ENCODE results near the gene SPPL3. TPM values are rescaled to one million over a fixed set of nuclear protein-coding genes. Genes with fewer than 3 reads are reported as not detected.

SPPL3 gene
- total RNA-seq, 4 donors from 2014 or later: 25.7 to 37.5 (median 34.7) TPM

GRCh38 chr12:120939523-120939922 is 35.4 kb upstream of the SPPL3 start:
- H3K27me3 ChIP-seq: no peaks in the 10 kb centered on the region
- no peaks in the 10 kb centered on the region for H3K36me3 ChIP-seq
- DNase-seq: no peak
- TF ChIP-seq POLR2A (IDR thresholded peaks at IDR 0.05): no peak
- no peak for TF ChIP-seq CTCF (IDR thresholded peaks at IDR 0.05)
- intact Hi-C loops (cut with DNase I): no loop called here
- H3K9me3 ChIP-seq: no peaks in the 10 kb centered on the region
- 44 to 51% methylated on average over 3 of the region's 3 CpGs for WGBS, 2 donors
- no peak overlapping the region for H3K27ac ChIP-seq
- H3K4me1 ChIP-seq: no peaks in the 10 kb centered on the region
- H3K4me3 ChIP-seq (replicated peaks in 1 of 3): no peak overlapping the region

GRCh38 chr12:120938496-120938895 is 34.3 kb upstream of the SPPL3 start:
- no peak overlapping the region for H3K4me3 ChIP-seq (replicated peaks in 1 of 3)
- H3K9me3 ChIP-seq: no peaks in the 10 kb centered on the region
- intact Hi-C loops (cut with DNase I): no loop called here
- no peak overlapping the region for H3K27ac ChIP-seq
- WGBS, 2 donors: 83 to 92% methylated on average over 3 of the region's 3 CpGs
- H3K4me1 ChIP-seq: no peaks in the 10 kb centered on the region
- TF ChIP-seq CTCF (IDR thresholded peaks at IDR 0.05) (no peak), POLR2A (IDR thresholded peaks at IDR 0.05) (no peak)
- no peaks in the 10 kb centered on the region for H3K27me3 ChIP-seq
- DNase-seq: no peak
- H3K36me3 ChIP-seq: no peaks in the 10 kb centered on the region

DNA sequence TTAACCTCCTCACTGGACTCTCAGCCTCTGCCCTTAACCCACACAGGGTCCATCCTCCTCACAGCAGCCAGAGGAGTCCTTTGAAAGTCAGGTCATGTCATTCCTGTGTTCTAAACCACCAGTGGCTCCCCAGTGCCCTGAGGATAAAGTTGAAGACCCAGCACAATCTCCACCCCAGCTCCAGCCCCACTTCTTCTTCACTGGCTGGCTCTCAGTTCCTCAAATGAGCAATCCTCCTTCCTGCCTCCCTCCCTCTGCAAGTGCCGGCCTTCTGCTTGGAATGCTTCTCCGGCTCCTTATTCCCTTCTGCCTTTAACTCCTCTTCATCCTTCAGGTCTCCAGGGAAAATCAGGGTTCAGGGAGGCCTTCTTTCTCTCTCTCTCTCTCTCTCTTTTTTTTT is 32.0 kb upstream of the SPPL3 start:
- WGBS, 2 donors: 56 to 58% methylated on average over 2 of the region's 2 CpGs
- TF ChIP-seq POLR2A (IDR thresholded peaks at IDR 0.05) (no peak), CTCF (IDR thresholded peaks at IDR 0.05) (no peak)
- no peak overlapping the region for H3K4me3 ChIP-seq (replicated peaks in 1 of 3)
- H3K27ac ChIP-seq: no peak overlapping the region
- H3K27me3 ChIP-seq: no peaks in the 10 kb centered on the region
- H3K36me3 ChIP-seq: no peaks in the 10 kb centered on the region
- no peaks in the 10 kb centered on the region for H3K4me1 ChIP-seq
- DNase-seq: no peak
- intact Hi-C loops (cut with DNase I): no loop called here
- H3K9me3 ChIP-seq: no peaks in the 10 kb centered on the region

DNA sequence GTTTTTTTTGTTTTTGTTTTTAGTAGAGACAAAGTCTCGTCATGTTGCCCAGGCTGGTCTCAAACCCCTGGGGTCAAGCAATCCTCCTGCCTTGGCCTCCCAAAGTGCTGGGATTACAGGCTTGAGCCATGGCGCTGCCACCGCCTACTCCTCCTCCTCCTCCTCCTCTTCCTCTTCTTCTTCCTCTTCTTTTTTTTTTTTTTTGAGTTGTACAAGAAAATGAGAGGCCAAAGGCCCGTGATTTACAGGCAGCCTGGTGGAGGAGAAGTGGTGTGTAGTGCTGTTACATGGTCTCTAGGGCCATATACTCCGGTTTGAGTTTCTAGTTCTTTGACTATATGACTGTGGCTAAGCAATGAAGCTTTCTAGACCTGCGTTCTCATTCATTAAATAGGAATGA is 29.6 kb upstream of the SPPL3 start:
- 79 to 84% methylated on average over 6 of the region's 6 CpGs for WGBS, 2 donors
- H3K36me3 ChIP-seq: no peaks in the 10 kb centered on the region
- no peaks in the 10 kb centered on the region for H3K27me3 ChIP-seq
- TF ChIP-seq POLR2A (IDR thresholded peaks at IDR 0.05) (no peak), CTCF (IDR thresholded peaks at IDR 0.05) (no peak)
- peaks cover 7% of the 10 kb centered on the region in 2 donors for H3K4me1 ChIP-seq
- H3K4me3 ChIP-seq (replicated peaks in 1 of 3): no peak overlapping the region
- no peaks in the 10 kb centered on the region for H3K9me3 ChIP-seq
- DNase-seq: no peak
- intact Hi-C loops (cut with DNase I): no loop called here
- no peak overlapping the region for H3K27ac ChIP-seq

GRCh38 chr12:120932956-120933526 is 28.9 kb upstream of the SPPL3 start:
- no peak for TF ChIP-seq POLR2A (IDR thresholded peaks at IDR 0.05)
- TF ChIP-seq CTCF (IDR thresholded peaks at IDR 0.05): no peak
- 76 to 80% methylated on average over 9 of the region's 9 CpGs for WGBS, 2 donors
- DNase-seq: no peak
- Histone ChIP-seq H3K4me1 (peaks cover 7 to 8% of the 10 kb centered on the region in 2 donors), H3K27me3 (no peaks in the 10 kb centered on the region), H3K27ac (no peak overlapping the region), H3K4me3 (replicated peaks in 1 of 3) (no peak overlapping the region), H3K36me3 (no peaks in the 10 kb centered on the region), H3K9me3 (no peaks in the 10 kb centered on the region)
- intact Hi-C loops (cut with DNase I): no loop called here
